Breast epithelium (tissue), 4 donors: Measurements from ENCODE around the gene TTC22. TPM values are rescaled to one million over a fixed set of nuclear protein-coding genes. Genes with fewer than 3 reads are reported as not detected.
"Not testable (repeated sequence)": the region's sequence is repeated elsewhere in the genome, so short reads cannot be mapped to it uniquely, and the experiment has no call there.

Experiments used
- DNase-seq, 2 donors: peaks; one replicate each; pipeline ENCODE4 v3.0.0-alpha.2; 2019; ENCODE audit warnings: low spot score in 2 of 2
- H3K27ac ChIP-seq, 2 donors: fragments of 200-600 bp; sonication (generic) in 1 of 2; one replicate each; pipeline ENCODE4 v1.5.1; 2016 to 2019; ENCODE audit warnings: mild to moderate bottlenecking in 1 of 2
- H3K27me3 ChIP-seq, 2 donors: fragments of 200-600 bp; sonication (generic) in 1 of 2; one replicate each; pipeline versions ENCODE4 v1.5.1 to v1.6.0; 2017 to 2019; ENCODE audit warnings: control low read depth in 1 of 2, mild to moderate bottlenecking in 1 of 2
- H3K36me3 ChIP-seq: fragments of 200-600 bp; one replicate; pipeline ENCODE4 v1.5.1; 2019
- H3K4me1 ChIP-seq, 2 donors: fragments of 200-600 bp; sonication (generic); one replicate each; pipeline ENCODE4 v1.5.1; 2016 to 2019; ENCODE audit warnings: control low read depth in 1 of 2
- H3K4me3 ChIP-seq, 3 donors: fragments of 200-600 bp; sonication (generic); 1 replicate in 2 of 3; 2 replicates in 1 of 3; pipeline ENCODE4 v1.5.1; 2016 to 2019; ENCODE audit warnings: mild to moderate bottlenecking in 3 of 3, moderate library complexity in 2 of 3
- H3K9me3 ChIP-seq, 2 donors: fragments of 200-600 bp; sonication (generic) in 1 of 2; one replicate each; pipeline ENCODE4 v1.5.1; 2016 to 2019; ENCODE audit warnings: control low read depth in 1 of 2
- CTCF ChIP-seq, 3 donors: fragments of 450-650 bp; IDR thresholded peaks; one replicate each; pipeline ENCODE4 v1.5.1; 2016 to 2017; ENCODE audit warnings: antibody characterized with exemption in 3 of 3, mild to moderate bottlenecking in 3 of 3, moderate library complexity in 3 of 3
- POLR2A ChIP-seq: fragments of 450-650 bp; IDR thresholded peaks from one replicate; pipeline ENCODE4 v1.6.1; 2016; ENCODE audit warnings: antibody characterized with exemption, mild to moderate bottlenecking, moderate library complexity
- POLR2AphosphoS5 ChIP-seq, 3 donors: sonication (generic); formaldehyde crosslinking; IDR thresholded peaks; one replicate each; pipeline ENCODE4 v1.6.1; 2017; ENCODE audit warnings: antibody characterized with exemption in 3 of 3
- intact Hi-C: fragments of 100-400 bp; cut with DNase I; formaldehyde crosslinking; loops from one replicate; pipeline ENCODE4 v1.15.1; 2023; ENCODE audit warnings: low total_unique reads
- total RNA-seq, 3 donors: library from RNA; depleted of rRNA; stranded (reverse); fragments of >200 nt; gene quantifications; one replicate each; pipeline ENCODE4 v1.1.0, GENCODE V29; 2016

The TTC22 gene
- total RNA-seq, 3 donors from 2014 or later, result 0.32 to 15.8 (median 7.9) TPM

- H3K27me3 ChIP-seq, result no peaks in the 10 kb centered on the region
Measured at GRCh38 chr1:54777011-54777410, 24.1 kb downstream of the TTC22 start.

GRCh38 chr1:54775828-54776721 lies 25.0 kb downstream of the TTC22 start:
- not testable (repeated sequence) for H3K4me1 ChIP-seq, H3K27ac ChIP-seq, H3K9me3 ChIP-seq, H3K36me3 ChIP-seq, H3K4me3 ChIP-seq, H3K27me3 ChIP-seq, DNase-seq
- intact Hi-C loops, result loop anchor here (10.0 kb wide), 1 partner anchor 221 kb away; no protein-coding TSS in a partner anchor

More at GRCh38 chr1:54777011-54777410, 24.1 kb downstream of the TTC22 start:
- no peak for DNase-seq
- no peak overlapping the region for H3K4me3 ChIP-seq
- H3K9me3 ChIP-seq, result no peaks in the 10 kb centered on the region
- H3K36me3 ChIP-seq, result no peaks in the 10 kb centered on the region
- TF ChIP-seq CTCF (IDR thresholded peaks at IDR 0.05) (no peak), POLR2AphosphoS5 (IDR thresholded peaks at IDR 0.05) (no peak), POLR2A (no peak)
- peaks cover 0 to 3% of the 10 kb centered on the region in 2 donors for H3K4me1 ChIP-seq
- H3K27ac ChIP-seq, result no peak overlapping the region
- intact Hi-C loops, result loop anchor here (10.0 kb wide), 1 partner anchor 222 kb away; no protein-coding TSS in a partner anchor

GRCh38 chr1:54774820-54775498 lies 26.2 kb downstream of the TTC22 start:
- no peak overlapping the region for H3K4me3 ChIP-seq
- no peaks in the 10 kb centered on the region for H3K9me3 ChIP-seq
- no peaks in the 10 kb centered on the region for H3K36me3 ChIP-seq
- no peaks in the 10 kb centered on the region for H3K27me3 ChIP-seq
- H3K27ac ChIP-seq, result no peak overlapping the region
- TF ChIP-seq POLR2A (no peak), POLR2AphosphoS5 (IDR thresholded peaks at IDR 0.05) (no peak), CTCF (IDR thresholded peaks at IDR 0.05) (no peak)
- no peaks in the 10 kb centered on the region for H3K4me1 ChIP-seq
- DNase-seq, result no peak
- intact Hi-C loops, result loop anchor here (10.0 kb wide), 1 partner anchor 220 kb away; no protein-coding TSS in a partner anchor

- H3K4me1 ChIP-seq, result no peaks in the 10 kb centered on the region
- no peaks in the 10 kb centered on the region for H3K9me3 ChIP-seq
- no peak overlapping the region for H3K27ac ChIP-seq
- H3K36me3 ChIP-seq, result no peaks in the 10 kb centered on the region
- no peak for DNase-seq
- no peak overlapping the region for H3K4me3 ChIP-seq
- intact Hi-C loops, result loop anchor here (10.0 kb wide), 1 partner anchor 218 kb away; no protein-coding TSS in a partner anchor
- H3K27me3 ChIP-seq, result no peaks in the 10 kb centered on the region
- no peak for TF ChIP-seq POLR2AphosphoS5 (IDR thresholded peaks at IDR 0.05)
- no peak for TF ChIP-seq CTCF (IDR thresholded peaks at IDR 0.05)
- TF ChIP-seq POLR2A, result no peak
Measured at GRCh38 chr1:54772951-54773350, 28.2 kb downstream of the TTC22 start.

GRCh38 chr1:54768093-54768492 lies 33.0 kb downstream of the TTC22 start:
- H3K36me3 ChIP-seq, result no peaks in the 10 kb centered on the region
- no peaks in the 10 kb centered on the region for H3K9me3 ChIP-seq
- H3K4me1 ChIP-seq, result no peaks in the 10 kb centered on the region
- H3K27me3 ChIP-seq, result no peaks in the 10 kb centered on the region
- DNase-seq, result no peak
- intact Hi-C loops, result no loop called here
- no peak overlapping the region for H3K4me3 ChIP-seq
- TF ChIP-seq POLR2AphosphoS5 (IDR thresholded peaks at IDR 0.05) (no peak), CTCF (IDR thresholded peaks at IDR 0.05) (no peak), POLR2A (no peak)
- H3K27ac ChIP-seq, result no peak overlapping the region
